GM13977 (cell line): ENCODE data around the gene COQ10A.

Experiments
- DNase-seq: peaks from one replicate; pipeline ENCODE4 v3.0.0; 2012; ENCODE audit warnings: low spot score
- in situ Hi-C: fragments of 300-500 bp; cut with MboI; formaldehyde crosslinking; loops from one replicate; pipeline ENCODE4 v1.12.0; 2022; ENCODE audit warnings: low sequenced_read_pairs, low pct_unique_long_range_greater_than_20kb, mixed read lengths, inconsistent platforms; ENCODE audit not compliant: unreplicated experiment
- TF ChIP-seq, protein P1 (sequence below): IDR thresholded peaks from 2 replicates; pipeline ENCODE4 v1.5.1; 2012; ENCODE audit warnings: mild to moderate bottlenecking, control low read depth; ENCODE audit not compliant: insufficient read depth; ENCODE audit errors: extremely low read depth, missing control alignments

COQ10A gene

DNA sequence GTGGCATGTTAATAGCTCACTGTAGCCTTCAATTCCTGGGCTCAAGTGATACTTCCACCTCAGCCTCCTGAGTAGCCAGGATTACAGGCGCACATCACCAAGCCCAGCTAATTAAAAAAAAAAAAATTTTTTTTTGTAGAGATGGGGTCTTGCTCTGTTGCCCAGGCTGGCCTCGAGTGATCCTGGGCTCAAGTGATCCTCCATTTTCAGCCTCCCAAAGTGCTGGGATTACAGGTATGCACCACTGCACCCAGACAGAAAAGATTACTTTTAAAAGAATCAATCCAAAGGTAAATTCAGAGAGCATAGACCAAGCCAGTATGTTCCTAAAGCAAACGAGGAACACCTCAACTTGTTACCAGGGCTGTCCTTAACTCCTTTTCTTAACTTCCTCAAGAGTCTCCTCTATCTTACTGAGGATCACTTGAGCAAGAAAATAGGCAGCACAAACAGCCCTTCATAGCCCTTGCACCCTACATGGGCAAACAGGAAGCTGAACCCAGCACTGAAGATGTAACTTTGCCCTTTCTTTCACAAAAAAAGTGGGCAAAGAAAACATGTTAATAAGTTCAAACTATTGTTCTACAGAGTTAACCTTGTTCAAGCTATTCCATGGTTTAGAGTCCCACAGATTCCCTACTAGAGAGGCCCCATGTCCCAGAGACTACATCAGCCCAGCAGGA is 22.1 kb downstream of the COQ10A start:
- no peak for DNase-seq
- in situ Hi-C loops: no loop called here
- TF ChIP-seq, protein P1, sequence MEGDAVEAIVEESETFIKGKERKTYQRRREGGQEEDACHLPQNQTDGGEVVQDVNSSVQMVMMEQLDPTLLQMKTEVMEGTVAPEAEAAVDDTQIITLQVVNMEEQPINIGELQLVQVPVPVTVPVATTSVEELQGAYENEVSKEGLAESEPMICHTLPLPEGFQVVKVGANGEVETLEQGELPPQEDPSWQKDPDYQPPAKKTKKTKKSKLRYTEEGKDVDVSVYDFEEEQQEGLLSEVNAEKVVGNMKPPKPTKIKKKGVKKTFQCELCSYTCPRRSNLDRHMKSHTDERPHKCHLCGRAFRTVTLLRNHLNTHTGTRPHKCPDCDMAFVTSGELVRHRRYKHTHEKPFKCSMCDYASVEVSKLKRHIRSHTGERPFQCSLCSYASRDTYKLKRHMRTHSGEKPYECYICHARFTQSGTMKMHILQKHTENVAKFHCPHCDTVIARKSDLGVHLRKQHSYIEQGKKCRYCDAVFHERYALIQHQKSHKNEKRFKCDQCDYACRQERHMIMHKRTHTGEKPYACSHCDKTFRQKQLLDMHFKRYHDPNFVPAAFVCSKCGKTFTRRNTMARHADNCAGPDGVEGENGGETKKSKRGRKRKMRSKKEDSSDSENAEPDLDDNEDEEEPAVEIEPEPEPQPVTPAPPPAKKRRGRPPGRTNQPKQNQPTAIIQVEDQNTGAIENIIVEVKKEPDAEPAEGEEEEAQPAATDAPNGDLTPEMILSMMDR: no peak

DNA sequence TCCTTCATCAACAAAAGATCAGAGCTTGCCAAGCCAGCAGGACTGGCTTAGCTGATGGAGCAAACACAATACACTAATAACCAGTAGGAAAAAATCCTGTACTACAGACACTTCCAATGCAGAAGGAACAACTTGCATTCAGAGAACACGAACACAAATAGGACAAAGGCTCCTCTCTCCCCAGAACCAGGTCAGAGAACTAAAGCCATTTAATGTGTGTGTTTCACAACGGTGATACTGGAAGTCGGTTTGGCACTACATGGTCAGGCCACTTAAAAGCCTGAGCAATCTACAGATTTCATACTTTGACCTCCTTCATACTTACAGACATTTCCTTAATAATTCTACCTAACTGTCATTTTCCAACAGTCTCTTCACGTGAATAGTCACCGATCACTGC is 27.1 kb downstream of the COQ10A start:
- TF ChIP-seq, protein P1: no peak
- DNase-seq: no peak
- in situ Hi-C loops: no loop called here

DNA sequence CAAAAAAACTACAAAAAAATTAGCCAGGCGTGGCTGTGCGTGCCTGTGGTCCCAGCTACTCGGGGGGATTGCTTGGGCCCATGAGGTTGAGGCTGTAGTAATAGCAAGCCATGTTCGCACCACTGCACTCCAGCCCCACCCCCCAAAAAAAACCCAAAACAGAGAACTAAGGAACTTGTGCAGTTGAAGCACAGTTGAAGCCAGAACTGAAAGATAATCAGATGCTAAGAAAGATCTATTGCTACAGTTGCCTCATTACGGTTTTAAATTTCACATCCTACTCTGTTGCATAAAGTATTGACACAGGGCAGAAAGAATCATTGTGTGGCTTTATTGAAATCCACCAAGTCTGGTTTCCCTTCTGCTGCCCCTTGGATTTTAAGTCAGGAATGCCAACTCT is 29.6 kb downstream of the COQ10A start:
- TF ChIP-seq, protein P1: no peak
- DNase-seq: no peak
- in situ Hi-C loops: no loop called here

DNA sequence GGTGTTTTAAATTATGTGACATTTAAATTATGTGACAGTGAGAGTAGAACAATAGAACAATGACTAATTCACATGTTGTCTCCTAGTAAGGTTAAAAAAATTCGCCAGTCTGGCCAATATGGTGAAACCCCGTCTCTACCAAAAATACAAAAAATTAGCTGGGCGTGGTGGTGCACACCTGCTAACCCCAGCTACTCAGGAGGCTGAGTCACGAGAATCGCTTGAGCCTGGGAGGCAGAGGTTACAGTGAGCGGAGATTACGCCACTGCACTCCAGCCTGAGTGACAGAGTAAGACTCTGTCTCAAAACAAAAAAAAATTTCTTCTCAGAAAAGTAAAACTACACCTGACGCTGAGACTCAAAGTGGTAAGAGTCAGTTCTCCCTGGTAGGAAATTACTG is 30.7 kb downstream of the COQ10A start:
- no peak for DNase-seq
- in situ Hi-C loops: no loop called here
- TF ChIP-seq, protein P1: no peak

DNA sequence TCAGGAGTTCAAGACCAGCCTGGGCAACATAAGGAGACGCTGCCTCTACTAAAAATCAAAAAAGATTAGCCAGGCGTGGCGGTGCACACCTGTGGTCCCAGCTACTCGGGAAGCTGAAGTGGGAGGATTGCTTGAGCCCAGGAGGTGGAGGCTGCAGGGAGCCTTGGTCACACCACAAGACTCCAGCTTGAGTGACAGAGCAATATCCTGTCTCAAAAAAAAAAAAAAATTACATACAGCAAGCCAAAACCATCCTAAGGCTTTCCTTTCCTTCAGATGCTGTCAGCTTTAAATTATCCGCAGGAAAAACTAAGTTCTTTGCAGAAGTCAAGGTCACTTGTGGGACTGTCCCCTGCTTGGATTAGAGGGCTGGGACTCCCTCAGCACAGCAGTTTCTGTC is 32.1 kb downstream of the COQ10A start:
- in situ Hi-C loops: no loop called here

DNA sequence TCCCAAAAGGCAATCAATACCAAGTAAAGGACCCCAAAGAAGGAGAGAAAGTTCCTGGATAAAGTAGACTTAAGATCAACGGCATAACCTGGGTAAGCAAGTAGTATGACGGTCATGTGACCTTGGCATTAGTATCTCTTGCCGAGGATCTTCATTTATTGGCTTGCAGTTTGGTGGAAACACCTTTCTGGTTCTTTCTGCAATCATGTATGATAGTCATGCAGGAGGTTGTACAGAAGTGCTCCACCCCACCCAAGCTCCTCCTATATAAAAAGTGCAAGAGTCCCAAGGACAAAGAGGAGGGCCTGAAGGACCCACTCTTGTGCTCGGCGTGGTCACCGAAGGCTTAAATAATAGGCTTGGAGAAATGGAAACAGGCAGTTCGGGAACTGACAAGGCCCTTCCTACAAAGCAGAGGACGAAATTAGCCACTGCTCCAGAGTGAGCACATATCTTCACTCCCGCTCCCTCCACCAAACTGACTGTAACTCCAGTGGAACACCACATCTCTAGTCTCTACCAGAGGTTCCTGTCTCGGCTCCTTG is 32.6 kb downstream of the COQ10A start:
- TF ChIP-seq, protein P1: no peak
- DNase-seq: no peak
- in situ Hi-C loops: no loop called here

More for the DNA sequence above, 32.1 kb downstream of the COQ10A start:
- TF ChIP-seq, protein P1: no peak
- DNase-seq: no peak
